Measurements from ENCODE around the gene DNAH17. TPM values are rescaled to one million over a fixed set of nuclear protein-coding genes. Genes with fewer than 3 reads are reported as not detected.

DNAH17 gene
- total RNA-seq, 1 experiment from 2014 or later = 0.13 TPM

- H2BK12ac ChIP-seq (ENCODE audit: insufficient read length, low read depth, low read length) = no peak overlapping the region
- no peak overlapping the region for H3K14ac ChIP-seq (ENCODE audit: insufficient read depth, low read length)
- no peak overlapping the region for H2BK5ac ChIP-seq (ENCODE audit: insufficient read length, low read length)
- H3K4ac ChIP-seq (ENCODE audit: low read depth, low read length) = no peak overlapping the region
- no peak overlapping the region for H3K4me2 ChIP-seq (ENCODE audit: insufficient read depth, insufficient read length, low read length)
- H3K79me2 ChIP-seq (ENCODE audit: insufficient read depth, low read length) = no peaks in the 10 kb centered on the region
- H3K27me3 ChIP-seq (ENCODE audit: insufficient read depth, low read length) = no peaks in the 10 kb centered on the region
- Mint-ChIP-seq H3K36me3 (ENCODE audit: insufficient read depth in 1 of 3, low read depth in 3 of 3) (no peaks in the 10 kb centered on the region), H3K4me1 (peaks cover 18 to 19% of the 10 kb centered on the region in 2 experiments), H3K4me3 (no peak overlapping the region), H3K9me3 (no peaks in the 10 kb centered on the region), H3K27me3 (ENCODE audit: low read depth) (peaks cover 48% of the 10 kb centered on the region), H3K27ac (no peak overlapping the region)
- H2AK5ac ChIP-seq (ENCODE audit: insufficient read length, low read length) = no peak overlapping the region
- no peak overlapping the region for H4K5ac ChIP-seq (ENCODE audit: insufficient read length, low read depth, low read length)
- H3K18ac ChIP-seq (ENCODE audit: insufficient read length, low read depth, low read length) = no peak overlapping the region
- no peak overlapping the region for H3K56ac ChIP-seq (ENCODE audit: insufficient read length, low read depth, low read length)
- no CpG with 5 or more reads among the region's 10 CpGs for WGBS (ENCODE audit: extremely low coverage, insufficient read length, low lambda C conversion rate)
- H4K20me1 ChIP-seq (ENCODE audit: control insufficient read depth, insufficient read depth, insufficient read length) = no peaks in the 10 kb centered on the region
- H2BK120ac ChIP-seq (ENCODE audit: low read depth, low read length, poor library complexity, severe bottlenecking) = no peak overlapping the region
- no peak for DNase-seq
- no peak overlapping the region for H3T11ph ChIP-seq (ENCODE audit: low read length)
- no peak overlapping the region for H2BK20ac ChIP-seq (ENCODE audit: low read depth, low read length, poor library complexity, severe bottlenecking)
- no peak for TF ChIP-seq CTCF (conservative IDR thresholded peaks at IDR 0.05)
- H3K27ac ChIP-seq (ENCODE audit: insufficient read length, low read depth, low read length) = no peak overlapping the region
- no peak overlapping the region for H3K9ac ChIP-seq (ENCODE audit: extremely low read depth, insufficient read length, low read length)
- no peak overlapping the region for H3K23ac ChIP-seq (ENCODE audit: insufficient read length, low read depth, low read length)
- H3K4me1 ChIP-seq (ENCODE audit: insufficient read depth, low read length) = no peaks in the 10 kb centered on the region; the same call in 1 of the 2 replicates
- no peaks in the 10 kb centered on the region for H3K79me1 ChIP-seq (ENCODE audit: insufficient read depth, low read depth, low read length, poor library complexity, severe bottlenecking)
- H4K91ac ChIP-seq (ENCODE audit: insufficient read length, low read depth, low read length) = no peak overlapping the region
- no peak overlapping the region for H4K8ac ChIP-seq (replicated peaks; ENCODE audit: insufficient read length, low read depth, low read length)
- H2BK15ac ChIP-seq (ENCODE audit: low read depth, low read length) = no peak overlapping the region
- no peaks in the 10 kb centered on the region for H3K23me2 ChIP-seq (ENCODE audit: insufficient read length, low read depth, low read length, poor library complexity, severe bottlenecking)
- H3K9me3 ChIP-seq (ENCODE audit: control insufficient read depth, low read depth, low read length) = no peaks in the 10 kb centered on the region
- no peak overlapping the region for H2AFZ ChIP-seq (ENCODE audit: low read length)
These were observed 33.8 kb upstream of the DNAH17 start for GRCh38 chr17:78610951-78611511.

Data from H9 (cell line).